Bone marrow (tissue), 2 donors: ENCODE results near the gene TMED7.
A peak's percentile ranks its signal among the peaks of the same experiment; 100 is the strongest.
"Not testable (repeated sequence)": the region's sequence is repeated elsewhere in the genome, so short reads cannot be mapped to it uniquely, and the experiment has no call there.

Experiments used
- DNase-seq, 2 donors: peaks; one replicate each; lab custom pipeline; 2025; lab: John Stamatoyannopoulos, UW

Gene TMED7

DNA sequence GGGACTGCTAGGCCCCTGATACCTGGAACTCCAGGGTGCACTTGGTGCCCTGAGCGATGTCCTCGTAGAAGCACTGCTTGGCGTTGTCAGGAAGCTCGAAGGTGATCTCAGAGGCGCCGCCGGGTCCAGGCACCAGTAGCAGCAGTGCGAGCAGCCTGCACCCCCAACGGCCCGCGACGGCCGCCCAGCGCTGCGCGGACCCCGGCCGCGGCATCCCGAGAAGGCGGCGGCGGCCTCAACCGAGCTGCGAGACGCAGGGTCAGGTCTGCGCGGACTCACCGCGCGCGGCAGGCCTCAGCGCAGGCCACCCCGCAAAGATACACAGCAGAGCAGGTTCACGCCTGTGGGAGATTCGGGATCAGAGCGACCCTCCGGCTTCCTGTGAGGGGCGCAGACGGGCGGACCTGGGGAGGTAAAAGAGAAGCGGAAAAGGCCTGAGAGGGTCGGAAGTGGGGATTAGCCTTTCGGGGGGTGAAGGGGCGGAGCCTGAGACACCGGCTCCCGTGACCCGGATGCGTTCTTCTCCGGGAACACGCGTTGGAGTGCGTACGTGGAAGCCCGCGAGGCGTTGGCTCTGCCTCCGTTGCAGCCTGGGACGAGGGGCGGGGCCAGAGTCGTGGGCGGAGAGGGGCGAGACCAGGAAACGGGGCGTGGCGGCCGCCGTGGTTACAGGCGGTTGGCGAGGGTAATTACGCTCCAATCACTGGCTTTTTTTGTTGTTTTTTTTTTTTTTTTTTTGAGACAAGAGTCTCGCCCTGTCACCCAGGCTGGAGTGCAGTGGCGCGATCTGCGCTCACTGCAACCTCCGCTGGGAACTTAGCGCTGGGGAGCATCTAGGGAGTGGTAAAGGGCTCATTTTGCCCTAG, at the start of gene TMED7:
Gene TMED7 (minus strand): TSS at position 458 of the 866 bp plus-strand sequence. CDS start 244 bp downstream, at position 214.
- peak; percentile 94 to 97 for DNase-seq

DNA sequence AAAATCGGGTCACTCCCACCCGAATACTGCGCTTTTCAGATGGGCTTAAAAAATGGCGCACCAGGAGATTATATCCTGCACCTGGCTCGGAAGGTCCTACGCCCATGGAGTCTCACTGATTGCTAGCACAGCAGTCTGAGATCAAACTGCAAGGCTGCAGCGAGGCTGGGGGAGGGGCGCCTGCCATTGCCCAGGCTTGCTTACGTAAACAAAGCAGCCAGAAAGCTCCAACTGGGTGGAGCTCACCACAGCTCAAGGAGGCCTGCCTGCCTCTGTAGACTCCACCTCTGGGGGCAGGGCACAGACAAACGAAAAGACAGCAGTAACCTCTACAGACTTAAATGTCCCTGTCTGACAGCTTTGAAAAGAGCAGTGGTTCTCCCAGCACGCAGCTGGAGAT, 48.9 kb upstream of the TMED7 start:
- DNase-seq = not testable (repeated sequence)

DNA sequence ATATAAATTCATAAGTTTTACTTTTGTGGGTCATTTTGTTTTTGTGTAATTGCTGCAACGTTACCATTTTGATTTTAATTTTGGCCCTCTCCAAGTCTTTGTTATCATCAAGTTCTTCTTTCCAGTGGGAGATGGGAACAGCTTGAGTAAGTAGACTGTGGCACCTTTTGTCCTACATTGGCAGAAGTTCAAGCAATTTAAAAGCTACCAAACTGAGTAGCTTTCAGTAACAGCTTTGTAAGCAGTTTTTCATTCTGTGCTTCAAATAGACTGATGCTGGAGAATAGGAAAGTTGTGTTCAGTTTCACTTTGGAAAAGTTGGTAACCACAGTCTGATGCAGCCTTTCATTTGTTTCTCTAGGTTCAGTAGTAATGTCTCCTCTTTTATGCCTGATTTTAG, 47.8 kb upstream of the TMED7 start:
- DNase-seq = no peak

DNA sequence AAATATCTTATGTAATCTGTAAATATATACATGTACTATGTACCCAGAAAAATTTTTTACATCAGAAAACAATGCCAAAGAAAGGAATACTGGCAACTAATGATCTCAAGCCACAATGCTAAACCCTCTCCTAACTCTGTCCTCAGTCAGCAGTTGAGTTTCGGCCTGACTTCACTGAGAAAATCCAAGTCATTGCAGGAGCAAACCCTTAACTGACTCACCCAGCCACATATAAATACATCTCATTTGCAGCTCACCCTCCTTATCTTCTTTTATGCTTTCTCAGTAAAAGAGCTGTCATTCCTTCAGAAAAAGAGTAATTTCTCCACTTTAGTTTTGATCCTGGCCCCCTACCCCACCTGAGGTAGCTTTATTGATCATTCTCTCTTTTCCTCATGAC, 46.1 kb upstream of the TMED7 start:
- DNase-seq = no peak

DNA sequence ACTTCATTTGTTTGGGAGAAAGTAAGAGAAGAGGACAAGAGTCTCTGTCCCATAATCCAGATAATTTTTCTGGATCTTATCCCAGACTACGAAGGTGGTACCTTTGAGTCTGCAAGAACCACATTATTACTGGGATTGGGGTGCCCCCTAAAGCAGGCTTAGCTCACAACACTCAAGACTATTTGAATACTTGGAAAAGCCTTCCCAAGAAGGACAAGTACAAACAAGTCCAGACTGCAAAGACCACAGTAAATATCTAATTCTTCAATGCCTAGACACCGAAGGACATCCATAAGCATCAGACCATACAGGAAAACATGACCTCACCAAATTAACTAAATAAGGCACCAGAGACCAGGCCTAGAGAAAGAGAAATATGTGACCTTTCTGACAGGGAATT, 40.2 kb upstream of the TMED7 start:
- no peak for DNase-seq

DNA sequence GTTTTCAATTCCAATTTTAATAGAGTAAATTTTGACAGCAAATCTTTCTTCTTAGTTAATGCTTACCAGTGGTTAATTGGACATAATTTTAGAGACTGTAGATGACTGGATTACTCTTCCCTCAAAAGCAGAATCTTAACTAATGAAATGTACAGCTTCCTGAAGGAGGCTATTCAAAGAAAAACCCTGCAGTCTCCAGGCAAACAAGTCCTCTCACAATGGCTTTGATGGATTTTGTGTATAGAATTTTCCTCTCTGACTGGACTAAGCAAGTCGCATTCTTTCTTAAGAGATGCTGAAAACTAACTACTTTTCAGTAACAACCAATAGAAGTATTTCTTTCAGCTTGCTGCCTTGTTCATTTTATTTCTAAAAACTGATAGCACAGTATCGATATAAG, 35.7 kb upstream of the TMED7 start:
- DNase-seq = no peak

DNA sequence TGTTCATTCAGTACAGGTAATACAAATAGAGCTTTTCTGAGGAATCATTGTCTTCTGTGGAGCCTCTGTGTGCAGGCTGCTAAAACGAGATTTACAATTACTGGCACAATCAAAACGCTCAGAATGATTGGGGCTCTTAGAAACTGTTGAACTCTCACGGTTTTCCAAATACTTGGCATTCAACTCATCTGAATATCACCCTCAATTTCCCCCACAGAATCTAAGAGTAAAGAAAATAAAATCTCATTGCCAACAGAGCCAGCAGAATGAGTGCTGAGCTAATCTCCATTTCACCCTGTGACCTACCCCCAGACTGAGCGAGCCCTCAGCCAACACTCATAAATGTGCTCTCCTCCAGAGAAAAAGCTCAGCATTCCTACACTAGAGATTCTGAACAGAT, 35.3 kb upstream of the TMED7 start:
- no peak for DNase-seq

DNA sequence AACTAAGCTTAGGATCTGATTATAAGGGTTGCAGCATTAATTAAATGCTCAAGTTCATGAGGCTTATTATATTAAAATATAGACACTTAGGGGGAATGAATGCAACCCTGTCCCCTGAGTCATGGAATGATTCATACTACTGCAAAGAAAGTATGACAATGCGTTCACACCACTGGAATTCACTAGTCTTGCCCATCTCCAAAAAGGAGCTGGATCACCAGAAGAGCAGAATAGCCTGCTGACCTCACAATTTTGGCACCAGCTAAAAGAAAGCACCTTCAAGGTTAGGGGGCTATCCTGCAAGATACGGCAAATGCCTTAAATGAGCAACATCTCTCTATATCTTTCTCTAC, 32.0 kb upstream of the TMED7 start:
- no peak for DNase-seq

DNA sequence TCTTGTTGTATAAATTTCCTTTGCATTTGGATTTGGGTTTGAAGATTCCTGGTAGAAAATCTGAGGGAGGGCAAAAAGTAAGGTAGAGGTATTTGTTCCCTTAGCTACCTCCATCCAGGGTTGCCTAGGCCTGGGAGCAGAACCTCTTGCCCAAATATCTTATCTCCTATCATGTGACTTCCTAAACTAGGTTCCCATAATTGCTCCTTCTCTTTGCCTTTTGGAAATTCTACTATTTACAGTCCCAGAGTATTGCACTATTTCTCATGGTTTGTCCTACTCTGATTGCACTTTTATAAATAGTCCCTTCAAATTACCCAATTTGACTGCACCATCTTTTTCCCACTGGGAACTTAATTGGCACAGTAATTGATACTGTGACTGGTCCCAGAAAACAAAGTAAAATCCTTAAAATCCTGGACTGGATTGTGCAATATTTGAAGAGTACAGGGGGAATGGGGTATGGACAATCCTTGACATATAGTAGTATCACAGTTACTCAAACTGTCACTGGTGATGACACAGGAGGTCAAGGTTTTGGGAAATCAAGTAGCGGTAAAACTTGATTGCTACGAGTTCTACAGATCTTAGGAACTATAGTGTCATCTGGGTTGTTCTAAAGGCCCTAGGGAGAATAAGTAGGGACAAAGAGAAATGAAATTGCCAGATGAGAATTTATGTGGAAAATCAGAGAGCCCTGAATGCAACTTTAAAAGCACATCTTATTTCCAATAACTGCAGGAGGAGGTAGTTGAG, 31.5 kb upstream of the TMED7 start:
- no peak for DNase-seq

DNA sequence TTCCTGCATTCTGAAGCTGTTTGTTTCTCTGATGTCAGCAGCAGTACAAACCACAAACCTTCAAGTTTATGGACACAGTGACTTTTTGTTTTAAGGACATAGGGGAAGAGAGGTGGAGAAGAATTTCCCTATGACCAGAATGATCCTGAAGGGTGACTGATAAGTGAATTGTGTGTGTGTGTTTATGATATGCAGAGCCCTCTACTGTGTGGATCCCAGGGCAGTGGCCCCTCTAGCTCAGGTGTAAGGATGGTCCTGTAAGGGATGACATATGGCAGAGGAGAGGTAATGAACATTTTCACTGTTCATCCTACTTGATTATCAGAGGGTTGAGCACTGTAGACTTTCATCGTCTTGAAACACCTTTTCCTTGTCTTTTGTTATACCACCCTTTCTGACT, 30.6 kb upstream of the TMED7 start:
- DNase-seq = no peak

DNA sequence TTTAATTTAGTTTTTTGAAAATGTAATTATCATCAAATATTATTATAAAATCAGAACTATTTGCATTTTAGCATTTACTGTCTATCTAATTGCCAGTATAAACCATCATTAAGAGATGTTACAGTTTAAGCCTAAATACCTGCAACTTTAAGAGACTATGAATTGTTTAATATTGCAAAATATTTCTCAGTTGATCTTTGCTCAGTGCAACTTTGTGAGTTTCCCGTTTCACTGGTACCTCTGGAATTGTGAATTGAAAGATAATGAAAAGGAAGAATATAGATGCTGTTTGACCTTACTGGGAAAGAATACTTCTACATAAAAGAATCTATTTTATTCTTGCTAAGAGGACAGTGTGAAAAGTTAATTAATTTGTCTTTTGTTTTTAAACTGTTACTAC, 30.2 kb upstream of the TMED7 start:
- no peak for DNase-seq

DNA sequence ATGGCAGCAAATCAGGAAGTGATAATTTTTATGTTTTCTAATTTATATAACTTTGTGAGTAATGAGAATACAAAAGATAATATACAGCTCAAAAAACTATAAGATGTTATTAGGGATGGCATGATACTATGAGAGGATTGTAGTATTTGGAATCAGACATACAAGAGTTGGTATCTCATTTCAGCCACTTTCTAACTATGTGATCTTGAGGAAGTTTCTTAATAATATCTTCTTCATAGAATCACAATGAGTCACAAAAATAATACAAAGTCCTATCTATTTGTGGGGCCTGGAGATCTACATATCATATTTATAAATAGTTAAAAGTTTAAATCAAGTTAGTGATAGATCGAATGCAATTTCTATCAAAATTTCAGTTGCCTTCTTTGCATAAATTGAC, 23.7 kb upstream of the TMED7 start:
- DNase-seq = no peak

DNA sequence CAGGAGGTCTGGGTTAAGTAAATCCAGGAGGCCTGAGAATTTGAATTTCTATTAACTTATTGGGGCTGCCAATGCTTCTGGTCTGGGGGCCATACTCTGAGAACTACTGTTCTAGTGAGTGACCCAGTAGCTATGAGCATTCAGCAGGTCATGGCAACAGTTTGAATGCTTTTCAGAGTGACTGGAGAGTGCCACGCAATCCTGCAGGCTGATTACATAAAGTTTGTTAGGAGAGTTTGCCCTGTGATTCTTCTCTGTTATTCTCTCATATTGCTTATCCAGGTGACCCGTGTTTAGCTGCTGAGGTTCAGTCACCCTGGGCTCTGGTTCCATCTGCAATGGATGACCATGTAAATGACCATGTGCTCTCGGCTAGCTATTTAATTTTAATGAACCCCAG, 22.2 kb upstream of the TMED7 start:
- DNase-seq = no peak

DNA sequence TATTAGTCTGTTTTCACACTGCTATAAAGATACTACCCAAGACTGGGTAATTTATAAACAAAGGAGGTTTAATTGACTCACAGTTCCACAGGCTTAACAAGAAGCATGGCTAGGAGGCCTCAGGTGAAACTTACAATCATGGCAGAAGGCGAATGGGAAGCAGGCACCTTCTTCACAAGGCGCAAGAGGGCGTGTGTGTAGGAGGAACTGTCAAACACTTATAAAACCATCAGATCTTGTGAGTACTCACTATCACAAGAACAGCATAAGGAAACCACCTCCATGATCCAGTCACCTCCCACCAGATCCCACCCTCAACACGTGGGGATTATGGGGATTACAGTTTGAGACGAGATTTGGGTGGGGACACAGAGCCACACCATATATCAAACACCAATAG, 19.6 kb upstream of the TMED7 start:
- DNase-seq = not testable (repeated sequence)

DNA sequence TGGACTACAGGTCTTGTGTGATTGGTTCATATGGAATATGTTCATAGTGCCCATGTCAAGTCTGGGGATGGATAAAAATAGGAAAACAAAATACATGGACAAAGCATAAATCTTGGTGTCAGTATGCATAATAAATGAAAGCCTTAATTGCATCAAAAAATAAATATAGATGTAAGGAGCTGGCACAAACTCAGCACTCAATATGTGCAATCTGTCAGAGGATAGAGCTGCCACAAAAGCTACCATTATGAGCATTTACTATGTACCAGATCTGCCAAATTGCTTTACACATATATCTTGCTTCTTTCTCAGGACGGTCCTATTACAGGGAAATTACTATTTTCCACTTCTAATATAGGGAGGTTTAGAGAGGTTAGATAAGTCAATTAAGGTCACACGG, 18.2 kb upstream of the TMED7 start:
- no peak for DNase-seq

DNA sequence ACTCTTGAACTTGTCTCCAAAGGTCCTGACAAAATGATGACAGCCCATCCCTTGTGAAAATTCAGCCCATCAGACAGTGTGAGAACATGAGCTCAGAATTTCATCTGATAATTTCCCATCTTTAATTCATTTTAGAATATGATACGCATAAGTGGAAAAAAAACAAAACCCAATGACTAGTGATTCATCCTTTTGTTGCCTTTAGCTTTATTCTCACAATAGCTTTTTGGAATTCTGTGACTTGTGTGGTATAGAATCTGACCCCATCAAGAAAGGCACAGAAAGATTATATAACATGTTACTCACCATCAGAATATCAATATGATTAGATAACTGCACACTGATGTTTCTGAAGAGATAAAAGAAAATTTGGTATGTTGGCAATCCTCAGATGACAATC, 16.1 kb upstream of the TMED7 start:
- DNase-seq = no peak

DNA sequence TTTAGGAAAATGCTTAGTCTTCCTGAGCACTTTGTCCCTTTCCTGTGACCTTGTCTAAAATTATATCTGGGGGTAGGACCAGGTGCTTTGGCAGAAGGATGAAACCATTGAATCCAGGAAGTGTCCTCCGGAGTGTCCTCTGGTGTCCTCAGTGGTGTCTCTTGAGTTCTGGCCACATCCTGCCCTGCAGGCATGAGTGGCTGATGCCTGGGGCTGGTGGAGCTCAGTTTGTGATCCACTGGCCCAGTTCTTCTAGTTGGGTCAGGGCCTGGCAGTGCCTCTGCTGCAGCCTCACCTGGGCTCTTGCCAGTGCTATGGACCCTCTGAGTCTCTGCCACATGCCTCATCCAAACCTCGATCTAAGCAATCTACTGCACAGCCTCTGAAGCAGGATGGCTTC, 14.4 kb upstream of the TMED7 start:
- DNase-seq = no peak

DNA sequence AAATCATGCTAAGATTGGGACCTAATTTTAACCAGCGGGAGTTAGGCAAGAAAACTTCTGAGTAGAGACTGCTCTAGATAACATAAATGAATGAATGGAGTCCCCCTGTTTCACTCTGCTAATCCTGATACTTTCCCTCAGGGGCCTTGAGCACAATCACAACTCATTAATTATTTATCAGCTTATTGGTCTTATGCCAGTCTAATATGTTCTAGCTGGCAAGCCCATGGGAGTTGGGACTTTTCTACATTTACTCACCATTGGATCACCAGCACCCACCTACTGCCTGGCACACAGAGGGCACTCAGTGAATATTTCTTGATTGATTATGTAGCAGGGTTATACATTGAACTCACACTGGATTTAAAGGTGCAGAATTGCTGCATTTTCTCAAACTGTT, 13.5 kb upstream of the TMED7 start:
- no peak for DNase-seq

DNA sequence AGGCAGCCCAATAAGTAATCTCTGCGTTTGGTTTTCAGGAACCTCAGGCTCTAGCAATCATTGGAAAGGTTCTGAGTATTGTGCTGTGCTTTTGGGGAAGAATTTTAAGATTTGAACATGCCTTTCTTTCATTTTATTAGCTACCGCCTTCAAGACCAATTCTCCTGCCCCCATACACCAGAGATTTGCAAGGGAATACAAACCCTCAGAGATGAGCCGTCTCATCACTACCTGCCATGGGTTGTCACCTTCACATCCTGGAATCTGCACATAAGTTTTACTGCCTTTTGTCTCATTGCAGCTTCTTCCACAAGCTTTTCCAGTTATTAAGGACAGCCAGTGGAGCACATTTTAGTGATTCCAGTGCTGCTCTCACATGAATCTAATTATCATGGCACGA, 11.7 kb upstream of the TMED7 start:
- DNase-seq = no peak

DNA sequence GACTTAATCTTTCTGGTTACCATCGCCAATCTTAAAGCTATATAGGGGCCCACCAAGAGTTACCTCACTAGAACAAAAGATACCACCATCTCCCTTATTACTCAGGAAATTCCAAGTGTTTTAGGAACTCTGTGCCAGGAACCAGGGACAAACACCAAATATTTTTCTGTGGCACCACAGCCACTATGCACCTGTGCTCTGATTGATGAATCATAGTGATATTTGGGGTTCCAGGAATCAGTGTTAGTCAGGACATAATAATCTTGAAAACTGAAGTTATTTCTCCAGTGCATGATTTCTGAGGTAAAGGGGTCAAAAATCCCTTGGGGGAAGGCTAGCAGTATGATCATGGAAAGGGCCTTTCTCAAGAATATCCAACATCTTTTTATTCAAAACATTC, 10.2 kb upstream of the TMED7 start:
- DNase-seq = no peak

DNA sequence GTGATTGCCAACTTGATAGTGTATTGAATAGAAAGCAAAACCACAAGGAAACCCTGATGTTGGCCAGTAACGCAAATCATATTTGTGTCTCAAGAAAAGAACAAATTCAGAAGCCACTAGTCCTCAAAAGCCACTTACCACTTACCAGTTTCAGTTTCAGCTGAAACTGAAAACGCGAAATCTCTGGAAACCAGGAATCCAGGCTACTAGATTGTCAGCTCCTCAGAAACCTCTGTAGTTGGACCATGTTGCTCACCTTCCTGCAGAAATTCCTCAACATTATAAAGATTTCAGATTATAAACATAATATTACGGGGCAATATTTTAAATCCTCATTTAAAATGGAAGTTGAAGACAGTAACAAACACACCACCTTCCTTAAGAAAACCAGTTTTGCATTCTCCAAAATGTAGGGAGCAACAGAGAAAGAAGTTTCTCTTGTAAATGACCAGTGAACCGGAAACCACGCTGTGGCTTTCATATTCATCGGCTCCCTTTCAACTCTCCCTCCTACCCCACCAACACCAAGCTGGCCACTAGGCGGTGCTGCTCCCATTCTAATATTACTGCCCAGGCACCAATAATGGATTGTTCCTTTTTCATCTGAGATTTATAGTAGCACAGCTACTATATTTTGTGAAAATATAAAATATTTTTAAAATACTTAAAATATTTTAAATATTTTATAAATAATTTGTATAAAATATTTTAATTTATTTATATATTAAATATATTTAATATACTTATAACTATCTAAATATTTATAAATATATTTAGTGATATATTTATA, 8.7 kb upstream of the TMED7 start:
- peak; percentile 30 to 63 for DNase-seq

DNA sequence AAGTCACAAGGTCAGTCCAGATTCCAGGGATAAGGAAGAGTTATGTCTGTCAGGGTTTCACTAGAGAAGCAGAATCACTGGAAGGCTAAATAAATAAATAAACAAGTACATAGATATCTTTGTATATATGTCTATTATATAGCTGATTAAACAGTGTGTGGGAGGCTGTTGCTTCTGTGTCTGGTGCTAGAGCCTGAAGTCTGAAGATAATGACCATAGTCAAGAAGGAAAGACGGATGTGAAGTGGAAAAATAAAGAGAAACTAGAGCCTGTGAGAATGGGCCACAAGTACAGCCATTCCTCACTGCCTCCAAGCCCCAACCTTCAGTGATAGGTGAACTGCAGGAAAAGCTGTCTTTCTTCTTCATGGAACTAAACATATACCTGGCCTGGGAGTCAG, 4.1 kb upstream of the TMED7 start:
- no peak for DNase-seq
